ENCODE measurements around the gene CHRNA9. TPM values are rescaled to one million over a fixed set of nuclear protein-coding genes. Genes with fewer than 3 reads are reported as not detected.

Gene CHRNA9
- total RNA-seq, 1 experiment from 2014 or later: not detected

- in situ Hi-C loops (cut with HindIII; ENCODE audit: low pct_unique_long_range_greater_than_20kb, low sequenced_read_pairs): no loop called here
- DNase-seq (ENCODE audit: low read depth): no peak
These were observed 4.6 kb upstream of the CHRNA9 start for GRCh38 chr4:40330536-40330935.

- DNase-seq (ENCODE audit: low read depth): no peak
- in situ Hi-C loops (cut with HindIII; ENCODE audit: low pct_unique_long_range_greater_than_20kb, low sequenced_read_pairs): no loop called here
These were observed 3.9 kb upstream of the CHRNA9 start for GRCh38 chr4:40331101-40331745.

GRCh38 chr4:40331961-40332360, 3.2 kb upstream of the CHRNA9 start:
- no peak for DNase-seq (ENCODE audit: low read depth)
- in situ Hi-C loops (cut with HindIII; ENCODE audit: low pct_unique_long_range_greater_than_20kb, low sequenced_read_pairs): no loop called here

- in situ Hi-C loops (cut with HindIII; ENCODE audit: low pct_unique_long_range_greater_than_20kb, low sequenced_read_pairs): no loop called here
- peak; percentile 61 for DNase-seq (ENCODE audit: low read depth)
These were observed 1.2 kb upstream of the CHRNA9 start for GRCh38 chr4:40333921-40334352.

- DNase-seq (ENCODE audit: low read depth): no peak
- in situ Hi-C loops (cut with HindIII; ENCODE audit: low pct_unique_long_range_greater_than_20kb, low sequenced_read_pairs): no loop called here
These were observed 377 bp downstream of the CHRNA9 start for GRCh38 chr4:40335525-40335894.

GRCh38 chr4:40337051-40337450, 1.9 kb downstream of the CHRNA9 start:
- no peak for DNase-seq (ENCODE audit: low read depth)
- in situ Hi-C loops (cut with HindIII; ENCODE audit: low pct_unique_long_range_greater_than_20kb, low sequenced_read_pairs): no loop called here

GRCh38 chr4:40337523-40337922, 2.4 kb downstream of the CHRNA9 start:
- in situ Hi-C loops (cut with HindIII; ENCODE audit: low pct_unique_long_range_greater_than_20kb, low sequenced_read_pairs): no loop called here
- no peak for DNase-seq (ENCODE audit: low read depth)

GRCh38 chr4:40340030-40340429, 4.9 kb downstream of the CHRNA9 start:
- in situ Hi-C loops (cut with HindIII; ENCODE audit: low pct_unique_long_range_greater_than_20kb, low sequenced_read_pairs): no loop called here
- no peak for DNase-seq (ENCODE audit: low read depth)

- no peak for DNase-seq (ENCODE audit: low read depth)
- in situ Hi-C loops (cut with HindIII; ENCODE audit: low pct_unique_long_range_greater_than_20kb, low sequenced_read_pairs): no loop called here
These were observed 12.3 kb downstream of the CHRNA9 start for GRCh38 chr4:40347472-40347871.

GRCh38 chr4:40348000-40348399, 12.9 kb downstream of the CHRNA9 start:
- no peak for DNase-seq (ENCODE audit: low read depth)
- in situ Hi-C loops (cut with HindIII; ENCODE audit: low pct_unique_long_range_greater_than_20kb, low sequenced_read_pairs): no loop called here

GRCh38 chr4:40349561-40350198, 14.5 kb downstream of the CHRNA9 start:
- DNase-seq (ENCODE audit: low read depth): peak; percentile 73

GRCh38 chr4:40350627-40351227, 15.6 kb downstream of the CHRNA9 start:
- DNase-seq (ENCODE audit: low read depth): no peak
- in situ Hi-C loops (cut with HindIII; ENCODE audit: low pct_unique_long_range_greater_than_20kb, low sequenced_read_pairs): no loop called here

More at GRCh38 chr4:40349561-40350198, 14.5 kb downstream of the CHRNA9 start:
- in situ Hi-C loops (cut with HindIII; ENCODE audit: low pct_unique_long_range_greater_than_20kb, low sequenced_read_pairs): no loop called here

GRCh38 chr4:40354158-40354557, 19.0 kb downstream of the CHRNA9 start:
- in situ Hi-C loops (cut with HindIII; ENCODE audit: low pct_unique_long_range_greater_than_20kb, low sequenced_read_pairs): no loop called here
- no peak for DNase-seq (ENCODE audit: low read depth)

- no peak for DNase-seq (ENCODE audit: low read depth)
- in situ Hi-C loops (cut with HindIII; ENCODE audit: low pct_unique_long_range_greater_than_20kb, low sequenced_read_pairs): no loop called here
These were observed 20.0 kb downstream of the CHRNA9 start for GRCh38 chr4:40355131-40355530.

GRCh38 chr4:40357738-40358137, 22.6 kb downstream of the CHRNA9 start:
- in situ Hi-C loops (cut with HindIII; ENCODE audit: low pct_unique_long_range_greater_than_20kb, low sequenced_read_pairs): no loop called here
- DNase-seq (ENCODE audit: low read depth): peak; percentile 76

- in situ Hi-C loops (cut with HindIII; ENCODE audit: low pct_unique_long_range_greater_than_20kb, low sequenced_read_pairs): no loop called here
These were observed 26.2 kb downstream of the CHRNA9 start for GRCh38 chr4:40361338-40361737.

GRCh38 chr4:40363382-40363920, 28.3 kb downstream of the CHRNA9 start:
- in situ Hi-C loops (cut with HindIII; ENCODE audit: low pct_unique_long_range_greater_than_20kb, low sequenced_read_pairs): no loop called here
- DNase-seq (ENCODE audit: low read depth): peak; percentile 65

More at GRCh38 chr4:40361338-40361737, 26.2 kb downstream of the CHRNA9 start:
- DNase-seq (ENCODE audit: low read depth): no peak

GRCh38 chr4:40363945-40364344, 28.8 kb downstream of the CHRNA9 start:
- in situ Hi-C loops (cut with HindIII; ENCODE audit: low pct_unique_long_range_greater_than_20kb, low sequenced_read_pairs): no loop called here
- DNase-seq (ENCODE audit: low read depth): no peak

GRCh38 chr4:40365766-40366165, 30.6 kb downstream of the CHRNA9 start:
- no peak for DNase-seq (ENCODE audit: low read depth)
- in situ Hi-C loops (cut with HindIII; ENCODE audit: low pct_unique_long_range_greater_than_20kb, low sequenced_read_pairs): no loop called here

Measured in Caki2 (cell line).